Pancreas (tissue), 10 donors: ENCODE data around the gene IQGAP2. TPM values are rescaled to one million over a fixed set of nuclear protein-coding genes. Genes with fewer than 3 reads are reported as not detected.
A peak's percentile ranks its signal among the peaks of the same experiment; 100 is the strongest.

Experiments
- ATAC-seq, 4 donors: fragments of 200-7000 bp; cut with Tn5 transposase; one replicate each; pipeline versions ENCODE4 v1.8.0 to v1.9.1; 2020; ENCODE audit warnings: mild to moderate bottlenecking in 4 of 4, moderate library complexity in 4 of 4
- DNase-seq, 6 donors: peaks; one replicate each; pipeline ENCODE4 v3.0.0-alpha.2; 2020
- FAIRE-seq: peaks from 2 replicates; lab custom pipeline; 2012; peaks lifted over from hg19 to GRCh38; lab: Jason Lieb, UNC
- H3K27ac ChIP-seq, 4 donors: fragments of 200-600 bp; sonication (generic); 1 replicate in 3 of 4; 2 replicates in 1 of 4; pipeline versions ENCODE4 v1.5.0 to v1.8.0; 2020
- H3K27me3 ChIP-seq, 4 donors: fragments of 200-600 bp; one replicate each; pipeline ENCODE4 v1.8.0; 2021
- H3K36me3 ChIP-seq, 3 donors: fragments of 200-600 bp; sonication (generic) in 1 of 3; one replicate each; pipeline versions ENCODE4 v1.5.0 to v1.8.0; 2020 to 2021
- H3K4me1 ChIP-seq, 3 donors: fragments of 200-600 bp; one replicate each; pipeline ENCODE4 v1.8.0; 2021
- H3K4me3 ChIP-seq, 4 donors: fragments of 200-600 bp; sonication (generic) in 2 of 4; one replicate each; pipeline versions ENCODE4 v1.5.0 to v1.8.0; 2020 to 2021
- H3K9me3 ChIP-seq, 4 donors: fragments of 200-600 bp; one replicate each; pipeline ENCODE4 v1.8.0; 2021
- CTCF ChIP-seq, 4 donors: fragments of 200-600 bp; sonication (generic) in 3 of 4; IDR thresholded peaks; one replicate each; pipeline versions ENCODE4 v1.5.0 to v1.8.0; 2021; ENCODE audit warnings: antibody characterized with exemption in 4 of 4
- WGBS, 2 donors: extraction: QIAGEN DNeasy Blood & Tissue Kit; methylation state at CpG; one replicate each; pipeline ENCODE4 v1.1.7; 2013; 5-methylcytosine and 5-hydroxymethylcytosine counted together
- intact Hi-C, 3 donors: fragments of 100-400 bp; cut with DNase I; formaldehyde crosslinking; loops; one replicate each; pipeline versions ENCODE4 v1.11.1 to v1.14.2; 2022
- polyA plus RNA-seq, 2 donors: library from polyadenylated mRNA; stranded (reverse); fragments of 200-250 nt; gene quantifications; one replicate each; pipeline ENCODE4 v1.2.3, GENCODE V29; 2013
- total RNA-seq, 6 donors: library from RNA; stranded (reverse); fragmentation: NEBNext Ultra II Directional in 4 of 6; extraction: Animal tissue kit (Norgen Biotek cat#: 25700) in 4 of 6; gene quantifications; one replicate each; pipeline versions ENCODE4 v1.2.1 to v1.2.4, GENCODE V29; 2021 to 2023
- donor health status: healthy with polysubstance abuse.
- donor health status: DM: no; HTN: no; CAD: no; lungs with moderate emphysema.
- donor health status: DM: no; HTN: no; CAD: no.
- donor health status: control.
- donor health status: control.
- donor health status: Bipolar disorder and iron deficiency.
- donor health status: DM: yes; HTN: yes; CAD: no.
- donor health status: DM: no; HTN: no; CAD: no.
- donor health status: DM: no; HTN: no; CAD: no.
- donor health status: DM: yes; HTN: yes; CAD: no.

IQGAP2 gene
- total and polyA plus RNA-seq, 8 donors, result 14.4 to 54.0 (median 35.2) TPM

GRCh38 chr5:76438025-76438424 lies 34.9 kb downstream of the IQGAP2 start:
- ATAC-seq (no peak), FAIRE-seq (no peak), DNase-seq (no peak)
- TF ChIP-seq CTCF (IDR thresholded peaks at IDR 0.05), result no peak
- 3 to 21% methylated on average over 1 of the region's 1 CpG for WGBS, 2 donors
- Histone ChIP-seq H3K27me3 (no peaks in the 10 kb centered on the region), H3K36me3 (no peaks in the 10 kb centered on the region), H3K4me3 (no peak overlapping the region), H3K4me1 (peaks cover 0 to 5% (median 3%) of the 10 kb centered on the region in 3 donors), H3K27ac (no peak overlapping the region), H3K9me3 (no peaks in the 10 kb centered on the region)
- intact Hi-C loops, result no loop called here

- Histone ChIP-seq H3K27ac (no peak overlapping the region), H3K4me1 (peaks cover 0 to 5% (median 3%) of the 10 kb centered on the region in 3 donors), H3K4me3 (no peak overlapping the region), H3K9me3 (no peaks in the 10 kb centered on the region), H3K36me3 (no peaks in the 10 kb centered on the region), H3K27me3 (no peaks in the 10 kb centered on the region)
- intact Hi-C loops, result no loop called here
- DNase-seq (no peak), ATAC-seq (peak in 1 of 4 donors; percentile 26), FAIRE-seq (no peak)
- WGBS, 2 donors, result 29 to 34% methylated on average over 1 of the region's 1 CpG
- TF ChIP-seq CTCF (IDR thresholded peaks at IDR 0.05), result no peak
Observed at GRCh38 chr5:76439201-76439600, 36.1 kb downstream of the IQGAP2 start.

GRCh38 chr5:76439929-76440328 lies 36.8 kb downstream of the IQGAP2 start:
- Histone ChIP-seq H3K9me3 (no peaks in the 10 kb centered on the region), H3K4me1 (peaks cover 0 to 5% (median 3%) of the 10 kb centered on the region in 3 donors), H3K36me3 (no peaks in the 10 kb centered on the region), H3K4me3 (no peak overlapping the region), H3K27me3 (no peaks in the 10 kb centered on the region), H3K27ac (no peak overlapping the region)
- no peak for DNase-seq
- FAIRE-seq, result no peak
- intact Hi-C loops, result no loop called here
- TF ChIP-seq CTCF (IDR thresholded peaks at IDR 0.05), result no peak
- ATAC-seq, result no peak

GRCh38 chr5:76441101-76441500 lies 38.0 kb downstream of the IQGAP2 start:
- FAIRE-seq (no peak), DNase-seq (no peak), ATAC-seq (no peak)
- Histone ChIP-seq H3K4me3 (no peak overlapping the region), H3K27me3 (no peaks in the 10 kb centered on the region), H3K36me3 (no peaks in the 10 kb centered on the region), H3K9me3 (no peaks in the 10 kb centered on the region), H3K4me1 (peaks cover 0 to 5% (median 3%) of the 10 kb centered on the region in 3 donors), H3K27ac (no peak overlapping the region)
- intact Hi-C loops, result no loop called here
- TF ChIP-seq CTCF (IDR thresholded peaks at IDR 0.05), result no peak
- WGBS, 2 donors, result 84 to 87% methylated on average over 6 of the region's 6 CpGs

GRCh38 chr5:76441890-76442673 lies 39.0 kb downstream of the IQGAP2 start:
- 60 to 65% methylated on average over 6 of the region's 6 CpGs for WGBS, 2 donors
- no peak overlapping the region for H3K4me3 ChIP-seq
- FAIRE-seq (no peak), ATAC-seq (peak in 2 of 4 donors; percentile 9 to 38), DNase-seq (no peak)
- no peak overlapping the region for H3K27ac ChIP-seq
- intact Hi-C loops, result no loop called here
- H3K9me3 ChIP-seq, result no peaks in the 10 kb centered on the region
- H3K4me1 ChIP-seq, result peaks cover 0 to 5% (median 3%) of the 10 kb centered on the region in 3 donors
- no peak for TF ChIP-seq CTCF (IDR thresholded peaks at IDR 0.05)
- H3K36me3 ChIP-seq, result no peaks in the 10 kb centered on the region
- H3K27me3 ChIP-seq, result no peaks in the 10 kb centered on the region
